ENCODE data around the gene MPEG1. TPM values are rescaled to one million over a fixed set of nuclear protein-coding genes. Genes with fewer than 3 reads are reported as not detected.
A peak's percentile ranks its signal among the peaks of the same experiment; 100 is the strongest.

Gene MPEG1
- total RNA-seq, 1 experiment from 2014 or later = not detected

DNA sequence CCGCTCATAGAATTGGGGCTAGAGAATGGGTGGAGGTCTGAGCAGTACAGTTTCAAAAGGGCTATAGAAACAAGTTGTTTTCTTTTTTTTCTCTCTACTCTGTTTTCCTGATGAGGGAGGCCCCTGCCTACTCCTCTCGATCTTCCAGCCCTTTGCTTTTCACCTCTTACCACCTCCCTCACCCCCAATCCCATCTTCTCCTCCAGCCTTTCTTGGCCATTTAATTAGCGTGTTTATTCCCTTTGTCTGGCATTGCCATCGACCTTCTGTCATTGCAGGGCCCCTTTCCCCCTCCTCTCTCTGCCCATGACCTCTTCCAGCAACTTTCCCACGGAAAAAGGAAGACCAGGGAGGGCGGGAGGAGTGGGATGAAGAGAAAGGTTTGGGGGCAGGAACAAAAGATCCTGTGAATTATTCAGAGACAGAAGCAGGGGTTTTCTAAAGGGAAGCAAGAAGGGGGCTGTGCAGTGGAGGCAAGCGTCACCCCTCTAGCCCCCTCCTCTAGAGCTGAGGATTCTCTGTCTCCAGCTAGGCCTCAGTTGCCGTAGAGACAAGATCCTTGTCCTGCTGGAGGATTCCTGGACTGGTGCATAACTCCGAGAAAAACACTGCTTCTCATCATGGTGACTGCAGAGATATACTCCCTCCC, 27.9 kb downstream of the MPEG1 start:
- Histone ChIP-seq H3K27ac (ENCODE audit: insufficient read length, low read depth, low read length) (no peak overlapping the region), H2BK5ac (ENCODE audit: insufficient read length, low read length) (no peak overlapping the region), H4K5ac (ENCODE audit: insufficient read length, low read depth, low read length) (no peak overlapping the region), H3K79me2 (ENCODE audit: insufficient read depth, low read length) (no peaks in the 10 kb centered on the region), H4K20me1 (ENCODE audit: control insufficient read depth, insufficient read depth, insufficient read length) (no peaks in the 10 kb centered on the region), H3K18ac (ENCODE audit: insufficient read length, low read depth, low read length) (no peak overlapping the region), H2AK5ac (ENCODE audit: insufficient read length, low read length) (no peak overlapping the region), H2BK15ac (ENCODE audit: low read depth, low read length) (no peak overlapping the region), H3K23me2 (ENCODE audit: insufficient read length, low read depth, low read length, poor library complexity, severe bottlenecking) (no peaks in the 10 kb centered on the region), H3K23ac (ENCODE audit: insufficient read length, low read depth, low read length) (no peak overlapping the region), H3K27me3 (ENCODE audit: insufficient read depth, low read length) (no peaks in the 10 kb centered on the region), H3K4me1 (ENCODE audit: insufficient read depth, low read length) (no peaks in the 10 kb centered on the region; the same call in 1 of the 2 replicates), H2BK120ac (ENCODE audit: low read depth, low read length, poor library complexity, severe bottlenecking) (no peak overlapping the region), H3K4ac (ENCODE audit: low read depth, low read length) (no peak overlapping the region), H3K79me1 (ENCODE audit: insufficient read depth, low read depth, low read length, poor library complexity, severe bottlenecking) (peaks cover 6% of the 10 kb centered on the region), H3K9me3 (ENCODE audit: control insufficient read depth, low read depth, low read length) (no peaks in the 10 kb centered on the region), H2BK20ac (ENCODE audit: low read depth, low read length, poor library complexity, severe bottlenecking) (no peak overlapping the region), H3K56ac (ENCODE audit: insufficient read length, low read depth, low read length) (no peak overlapping the region), H2AFZ (ENCODE audit: low read length) (no peak overlapping the region), H4K8ac (replicated peaks; ENCODE audit: insufficient read length, low read depth, low read length) (no peak overlapping the region), H4K91ac (ENCODE audit: insufficient read length, low read depth, low read length) (no peak overlapping the region), H2BK12ac (ENCODE audit: insufficient read length, low read depth, low read length) (no peak overlapping the region), H3T11ph (ENCODE audit: low read length) (no peak overlapping the region), H3K9ac (ENCODE audit: extremely low read depth, insufficient read length, low read length) (no peak overlapping the region), H3K4me2 (ENCODE audit: insufficient read depth, insufficient read length, low read length) (no peak overlapping the region), H3K14ac (ENCODE audit: insufficient read depth, low read length) (no peak overlapping the region)
- TF ChIP-seq, protein P1, sequence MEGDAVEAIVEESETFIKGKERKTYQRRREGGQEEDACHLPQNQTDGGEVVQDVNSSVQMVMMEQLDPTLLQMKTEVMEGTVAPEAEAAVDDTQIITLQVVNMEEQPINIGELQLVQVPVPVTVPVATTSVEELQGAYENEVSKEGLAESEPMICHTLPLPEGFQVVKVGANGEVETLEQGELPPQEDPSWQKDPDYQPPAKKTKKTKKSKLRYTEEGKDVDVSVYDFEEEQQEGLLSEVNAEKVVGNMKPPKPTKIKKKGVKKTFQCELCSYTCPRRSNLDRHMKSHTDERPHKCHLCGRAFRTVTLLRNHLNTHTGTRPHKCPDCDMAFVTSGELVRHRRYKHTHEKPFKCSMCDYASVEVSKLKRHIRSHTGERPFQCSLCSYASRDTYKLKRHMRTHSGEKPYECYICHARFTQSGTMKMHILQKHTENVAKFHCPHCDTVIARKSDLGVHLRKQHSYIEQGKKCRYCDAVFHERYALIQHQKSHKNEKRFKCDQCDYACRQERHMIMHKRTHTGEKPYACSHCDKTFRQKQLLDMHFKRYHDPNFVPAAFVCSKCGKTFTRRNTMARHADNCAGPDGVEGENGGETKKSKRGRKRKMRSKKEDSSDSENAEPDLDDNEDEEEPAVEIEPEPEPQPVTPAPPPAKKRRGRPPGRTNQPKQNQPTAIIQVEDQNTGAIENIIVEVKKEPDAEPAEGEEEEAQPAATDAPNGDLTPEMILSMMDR (conservative IDR thresholded peaks at IDR 0.05) = no peak
- Mint-ChIP-seq H3K4me1 (peaks cover 18 to 34% of the 10 kb centered on the region in 2 experiments), H3K27ac (peak overlapping the region in 1 of 3 experiments; percentile 67; a peak in 1 of 7 replicates), H3K27me3 (ENCODE audit: low read depth) (no peaks in the 10 kb centered on the region; the same call in 1 of the 2 replicates), H3K36me3 (ENCODE audit: insufficient read depth in 1 of 3, low read depth in 3 of 3) (peaks cover 2 to 32% (median 16%) of the 10 kb centered on the region in 3 experiments; a peak in 5 of 7 replicates), H3K9me3 (peaks cover 0 to 1% of the 10 kb centered on the region in 2 experiments; a peak in 2 of 5 replicates), H3K4me3 (peak overlapping the region in 1 of 2 experiments; percentile 11; a peak in 1 of 5 replicates)
- WGBS (ENCODE audit: extremely low coverage, insufficient read length, low lambda C conversion rate) = no CpG with 5 or more reads among the region's 9 CpGs
- no peak for DNase-seq
